ENCODE measurements around the gene SH3BP4. TPM values are rescaled to one million over a fixed set of nuclear protein-coding genes. Genes with fewer than 3 reads are reported as not detected.
A peak's percentile ranks its signal among the peaks of the same experiment; 100 is the strongest.

The SH3BP4 gene
- total RNA-seq, 1 experiment from 2014 or later: 19.9 TPM

GRCh38 chr2:234949762-234950434, 1.9 kb upstream of the SH3BP4 start:
- Histone ChIP-seq H3K36me3 (ENCODE audit: insufficient read depth, low read length, poor library complexity, severe bottlenecking) (no peaks in the 10 kb centered on the region), H3K9me3 (ENCODE audit: low read depth, low read length, poor library complexity, severe bottlenecking) (no peaks in the 10 kb centered on the region), H3K4me3 (ENCODE audit: low read depth, low read length, poor library complexity, severe bottlenecking) (no peak overlapping the region), H3K27me3 (replicated peaks; ENCODE audit: insufficient read depth, low read depth, low read length, poor library complexity) (no peaks in the 10 kb centered on the region), H3K27ac (ENCODE audit: low read depth, low read length, poor library complexity, severe bottlenecking) (no peak overlapping the region), H3K4me1 (ENCODE audit: insufficient read depth, low read length, poor library complexity, severe bottlenecking) (peaks cover 19% of the 10 kb centered on the region)
- ChIA-PET POLR2A (ENCODE audit: low non-redundant PET) (interaction anchor here (0.5 kb wide), 1 partner anchor 132 kb away, joined by 4 read pairs; no protein-coding TSS in a partner anchor), CTCF (no interaction called here)
- no peak for DNase-seq (ENCODE audit: low spot score)
- TF ChIP-seq CTCF (conservative IDR thresholded peaks at IDR 0.05; ENCODE audit: low read depth, low read length): no peak
- no peak for TF ChIP-seq EZH2 (IDR thresholded peaks at IDR 0.05; ENCODE audit: borderline replicate concordance, low read depth, low read length, poor library complexity, severe bottlenecking)
- no TSS peak for BruUV-seq (replicated peaks)
- intact Hi-C loops (cut with micrococcal nuclease; ENCODE audit: unreplicated experiment): no loop called here

- Histone ChIP-seq H3K27me3 (replicated peaks; ENCODE audit: insufficient read depth, low read depth, low read length, poor library complexity) (no peaks in the 10 kb centered on the region), H3K27ac (ENCODE audit: low read depth, low read length, poor library complexity, severe bottlenecking) (no peak overlapping the region), H3K4me1 (ENCODE audit: insufficient read depth, low read length, poor library complexity, severe bottlenecking) (peaks cover 24% of the 10 kb centered on the region), H3K9me3 (ENCODE audit: low read depth, low read length, poor library complexity, severe bottlenecking) (no peaks in the 10 kb centered on the region), H3K36me3 (ENCODE audit: insufficient read depth, low read length, poor library complexity, severe bottlenecking) (no peaks in the 10 kb centered on the region), H3K4me3 (ENCODE audit: low read depth, low read length, poor library complexity, severe bottlenecking) (no peak overlapping the region)
- intact Hi-C loops (cut with micrococcal nuclease; ENCODE audit: unreplicated experiment): no loop called here
- POLR2A ChIA-PET (ENCODE audit: low non-redundant PET): no interaction called here
- CTCF ChIA-PET: no interaction called here
- TF ChIP-seq EZH2 (IDR thresholded peaks at IDR 0.05; ENCODE audit: borderline replicate concordance, low read depth, low read length, poor library complexity, severe bottlenecking): no peak
- TF ChIP-seq CTCF (conservative IDR thresholded peaks at IDR 0.05; ENCODE audit: low read depth, low read length): no peak
- BruUV-seq (replicated peaks): no TSS peak
- no peak for DNase-seq (ENCODE audit: low spot score)
Measured at GRCh38 chr2:234950435-234950729, 1.4 kb upstream of the SH3BP4 start.

- no TSS peak for BruUV-seq (replicated peaks)
- Histone ChIP-seq H3K9me3 (ENCODE audit: low read depth, low read length, poor library complexity, severe bottlenecking) (no peaks in the 10 kb centered on the region), H3K4me3 (ENCODE audit: low read depth, low read length, poor library complexity, severe bottlenecking) (peak overlapping the region; percentile 85), H3K4me1 (ENCODE audit: insufficient read depth, low read length, poor library complexity, severe bottlenecking) (peaks cover 28% of the 10 kb centered on the region), H3K36me3 (ENCODE audit: insufficient read depth, low read length, poor library complexity, severe bottlenecking) (no peaks in the 10 kb centered on the region), H3K27ac (ENCODE audit: low read depth, low read length, poor library complexity, severe bottlenecking) (no peak overlapping the region), H3K27me3 (replicated peaks; ENCODE audit: insufficient read depth, low read depth, low read length, poor library complexity) (no peaks in the 10 kb centered on the region)
- ChIA-PET CTCF (no interaction called here), POLR2A (ENCODE audit: low non-redundant PET) (no interaction called here)
- intact Hi-C loops (cut with micrococcal nuclease; ENCODE audit: unreplicated experiment): no loop called here
- DNase-seq (ENCODE audit: low spot score): peak; percentile 19
- TF ChIP-seq EZH2 (IDR thresholded peaks at IDR 0.05; ENCODE audit: borderline replicate concordance, low read depth, low read length, poor library complexity, severe bottlenecking) (no peak), CTCF (conservative IDR thresholded peaks at IDR 0.05; ENCODE audit: low read depth, low read length) (no peak)
Measured at GRCh38 chr2:234950730-234951663, 820 bp upstream of the SH3BP4 start.
